GM18517 (cell line): Measurements from ENCODE around the gene CCS.
"Not testable (repeated sequence)": the region's sequence is repeated elsewhere in the genome, so short reads cannot be mapped to it uniquely, and the experiment has no call there.

Source experiments
- ATAC-seq: cut with Tn5 transposase; IDR thresholded peaks from one replicate; pipeline ENCODE4 v1.9.1; 2021; ENCODE audit warnings: mild to moderate bottlenecking, moderate library complexity; ENCODE audit not compliant: unreplicated experiment

The CCS gene

GRCh38 chr11:66592457-66593302, at the start of gene CCS, which contains the start of gene CCDC87:
CCS (plus strand) TSS chr11:66593185; CDS start chr11:66593262, 77 bp downstream.
CCDC87 (minus strand) TSS chr11:66593063; CDS start chr11:66593015, 48 bp downstream.
- peak; percentile 76 for ATAC-seq

GRCh38 chr11:66543263-66544107, 49.5 kb upstream of the CCS start:
- ATAC-seq, result no peak

- ATAC-seq, result not testable (repeated sequence)
These were observed 48.0 kb upstream of the CCS start for GRCh38 chr11:66544952-66545351.

GRCh38 chr11:66545701-66546367, 47.2 kb upstream of the CCS start, which contains the start of gene ZDHHC24:
ZDHHC24 (minus strand) TSS chr11:66546048; CDS start chr11:66546003, 45 bp downstream.
- ATAC-seq, result peak; percentile 78

GRCh38 chr11:66546368-66546965, 46.5 kb upstream of the CCS start, which contains the start of gene ACTN3:
ACTN3 (plus strand) TSS chr11:66546903; CDS start chr11:66546938, 35 bp downstream.
- no peak for ATAC-seq

GRCh38 chr11:66546966-66547661, 45.9 kb upstream of the CCS start:
- ATAC-seq, result no peak

- no peak for ATAC-seq
These were observed 45.3 kb upstream of the CCS start for GRCh38 chr11:66547662-66548009.

GRCh38 chr11:66548041-66548440, 44.9 kb upstream of the CCS start:
- ATAC-seq, result no peak

GRCh38 chr11:66548774-66549630, 44.0 kb upstream of the CCS start:
- no peak for ATAC-seq

GRCh38 chr11:66549696-66550095, 43.3 kb upstream of the CCS start:
- no peak for ATAC-seq

- ATAC-seq, result no peak
These were observed 42.1 kb upstream of the CCS start for GRCh38 chr11:66550887-66551286.

GRCh38 chr11:66554602-66555001, 38.4 kb upstream of the CCS start:
- ATAC-seq, result no peak

GRCh38 chr11:66555416-66555815, 37.6 kb upstream of the CCS start:
- no peak for ATAC-seq

GRCh38 chr11:66556086-66556485, 36.9 kb upstream of the CCS start:
- no peak for ATAC-seq

GRCh38 chr11:66557733-66558326, 35.2 kb upstream of the CCS start:
- no peak for ATAC-seq

- ATAC-seq, result no peak
These were observed 33.7 kb upstream of the CCS start for GRCh38 chr11:66559142-66559865.

GRCh38 chr11:66559866-66560676, 32.9 kb upstream of the CCS start:
- ATAC-seq, result no peak
